ENCODE data around the gene DARS1. TPM values are rescaled to one million over a fixed set of nuclear protein-coding genes. Genes with fewer than 3 reads are reported as not detected.

Gene DARS1
- 114 TPM for polyA plus RNA-seq (2013, experiment 1 of 2)
- polyA plus RNA-seq (2013, experiment 2 of 2) = 104 TPM

DNA sequence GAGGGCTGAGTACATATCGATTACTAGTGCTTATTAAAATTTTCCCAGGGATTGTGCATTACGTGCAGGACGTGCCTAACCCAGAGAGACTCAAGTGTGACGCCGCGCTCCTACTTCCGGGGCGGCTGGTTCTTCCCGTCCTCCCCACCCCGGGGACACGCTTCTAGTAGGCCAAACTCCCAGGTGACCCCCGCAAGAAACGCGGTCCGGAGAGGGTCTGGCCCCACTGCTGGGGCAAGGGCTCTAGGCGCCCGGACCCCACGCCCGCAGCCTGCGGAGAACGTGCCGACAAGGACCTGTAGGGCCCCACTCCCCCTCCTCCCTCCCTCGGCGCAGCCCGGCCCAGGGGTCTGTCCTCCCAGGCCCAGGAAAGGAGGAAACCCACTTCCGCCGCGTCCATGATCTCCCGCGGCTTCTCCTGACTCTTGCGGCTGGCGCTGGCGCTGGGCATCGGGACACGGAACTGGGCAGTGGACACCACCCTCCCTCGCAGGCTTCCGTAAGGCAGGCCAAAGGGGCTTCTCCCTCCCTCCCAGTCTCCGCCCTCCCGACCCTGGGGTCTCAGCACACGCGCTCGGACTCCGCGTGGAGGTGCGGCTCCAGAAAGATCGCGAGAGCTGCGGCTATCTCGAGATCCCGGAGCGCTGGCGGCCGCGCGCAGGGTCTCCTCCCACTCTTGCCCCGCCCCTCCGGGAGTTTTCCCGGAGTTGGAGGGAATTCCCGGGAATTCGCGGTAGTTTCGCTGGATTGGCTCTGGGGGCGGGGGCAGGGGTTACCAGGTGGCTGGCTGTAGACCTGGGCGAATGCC is at the start of gene DARS1:
Gene DARS1 (minus strand): TSS at position 609 of the 808 bp plus-strand sequence. CDS start 158 bp downstream, at position 451.
- Histone ChIP-seq H3K36me3 (replicated peaks in 1 of 2; ENCODE audit: control insufficient read depth in 2 of 2, insufficient read depth in 2 of 2, low read length in 2 of 2) (peaks cover 2 to 33% of the 10 kb centered on the region in 2 donors), H2BK12ac (ENCODE audit: low read length) (no peak within 1 kb of the TSS), H3K18ac (ENCODE audit: low read length) (peak within 1 kb of the TSS; percentile 98), H3K23ac (ENCODE audit: low read depth, low read length, poor library complexity) (peak within 1 kb of the TSS; percentile 89), H3K27ac (replicated peaks; ENCODE audit: low read length) (peak within 1 kb of the TSS; percentile 41), H2BK15ac (ENCODE audit: low read length) (peak within 1 kb of the TSS; percentile 77), H4K91ac (ENCODE audit: low read depth, low read length, poor library complexity) (peak within 1 kb of the TSS; percentile 95), H4K8ac (ENCODE audit: low read depth, low read length) (no peak within 1 kb of the TSS), H3K4me3 (ENCODE audit: low read length in 2 of 2) (peak within 1 kb of the TSS; percentile 66 to 90), H3K9ac (ENCODE audit: low read depth, low read length, poor library complexity) (peak within 1 kb of the TSS; percentile 92), H2AK5ac (ENCODE audit: low read depth, low read length) (no peak within 1 kb of the TSS), H3K14ac (ENCODE audit: low read length) (no peak within 1 kb of the TSS), H3K9me3 (replicated peaks in 1 of 2; ENCODE audit: control insufficient read depth in 2 of 2, insufficient read depth in 1 of 2, low read depth in 1 of 2, low read length in 2 of 2) (no peaks in the 10 kb centered on the region), H3K27me3 (ENCODE audit: control insufficient read depth in 3 of 3, insufficient read depth in 3 of 3, low read depth in 1 of 3, low read length in 3 of 3) (no peaks in the 10 kb centered on the region), H3K4me2 (ENCODE audit: insufficient read depth, low read length, poor library complexity, severe bottlenecking) (peak within 1 kb of the TSS; percentile 75), H3K79me1 (ENCODE audit: low read depth, low read length) (no peaks in the 10 kb centered on the region), H2BK5ac (ENCODE audit: low read length) (peak within 1 kb of the TSS; percentile 95), H3K4ac (ENCODE audit: low read length) (no peak within 1 kb of the TSS), H2BK120ac (ENCODE audit: low read depth, low read length) (no peak within 1 kb of the TSS), H2AFZ (ENCODE audit: low read length) (peak within 1 kb of the TSS; percentile 93), H3K4me1 (ENCODE audit: control insufficient read depth in 2 of 2, insufficient read depth in 1 of 2, low read depth in 1 of 2, low read length in 2 of 2) (peaks cover 2 to 3% of the 10 kb centered on the region in 2 donors)
- peak; percentile 92 for DNase-seq (ENCODE audit: low spot score)
- WGBS, 2 donors (ENCODE audit: extremely low coverage in 2 of 2, insufficient read length in 2 of 2, insufficient replicate concordance in 1 of 2) = no CpG with 5 or more reads among the region's 64 CpGs

DNA sequence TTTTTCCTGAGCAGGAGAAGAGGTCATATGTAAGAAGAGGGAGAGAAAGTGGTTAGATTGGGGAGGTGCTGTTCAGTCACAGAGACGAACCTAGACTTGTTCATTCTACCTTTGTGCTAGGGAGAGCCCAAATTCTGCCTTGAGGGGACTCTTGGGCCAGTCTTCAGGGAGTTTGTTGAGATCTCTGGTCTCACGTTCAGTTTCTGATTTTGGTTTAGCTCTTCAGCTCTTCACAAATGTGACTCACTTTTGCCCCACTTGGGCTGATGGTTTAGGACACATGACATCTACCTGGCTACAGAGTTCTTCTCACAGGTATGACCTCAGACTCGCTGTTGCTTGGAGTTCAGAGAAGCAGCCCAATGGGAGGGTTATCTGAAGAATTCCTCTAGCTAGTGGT is 49.2 kb upstream of the DARS1 start:
- DNase-seq (ENCODE audit: low spot score) = no peak
- no peak overlapping the region for H3K4ac ChIP-seq (ENCODE audit: low read length)
- no peak overlapping the region for H3K18ac ChIP-seq (ENCODE audit: low read length)
- no peak overlapping the region for H2AK5ac ChIP-seq (ENCODE audit: low read depth, low read length)
- peaks cover 0 to 11% of the 10 kb centered on the region in 2 donors for H3K4me1 ChIP-seq (ENCODE audit: control insufficient read depth in 2 of 2, insufficient read depth in 1 of 2, low read depth in 1 of 2, low read length in 2 of 2)
- H2BK120ac ChIP-seq (ENCODE audit: low read depth, low read length) = no peak overlapping the region
- no peak overlapping the region for H4K91ac ChIP-seq (ENCODE audit: low read depth, low read length, poor library complexity)
- no peak overlapping the region for H3K9ac ChIP-seq (ENCODE audit: low read depth, low read length, poor library complexity)
- H3K9me3 ChIP-seq (replicated peaks in 1 of 2; ENCODE audit: control insufficient read depth in 2 of 2, insufficient read depth in 1 of 2, low read depth in 1 of 2, low read length in 2 of 2) = no peaks in the 10 kb centered on the region
- H2AFZ ChIP-seq (ENCODE audit: low read length) = no peak overlapping the region
- WGBS, 2 donors (ENCODE audit: extremely low coverage in 2 of 2, insufficient read length in 2 of 2, insufficient replicate concordance in 1 of 2) = no CpG with 5 or more reads among the region's 3 CpGs
- H3K27me3 ChIP-seq (ENCODE audit: control insufficient read depth in 3 of 3, insufficient read depth in 3 of 3, low read depth in 1 of 3, low read length in 3 of 3) = no peaks in the 10 kb centered on the region
- H3K79me1 ChIP-seq (ENCODE audit: low read depth, low read length) = no peaks in the 10 kb centered on the region
- no peaks in the 10 kb centered on the region for H3K36me3 ChIP-seq (replicated peaks in 1 of 2; ENCODE audit: control insufficient read depth in 2 of 2, insufficient read depth in 2 of 2, low read length in 2 of 2)
- H3K14ac ChIP-seq (ENCODE audit: low read length) = no peak overlapping the region
- H2BK15ac ChIP-seq (ENCODE audit: low read length) = no peak overlapping the region
- no peak overlapping the region for H3K27ac ChIP-seq (replicated peaks; ENCODE audit: low read length)
- no peak overlapping the region for H4K8ac ChIP-seq (ENCODE audit: low read depth, low read length)
- H2BK12ac ChIP-seq (ENCODE audit: low read length) = no peak overlapping the region
- no peak overlapping the region for H3K4me3 ChIP-seq (ENCODE audit: low read length in 2 of 2)
- H2BK5ac ChIP-seq (ENCODE audit: low read length) = no peak overlapping the region
- H3K4me2 ChIP-seq (ENCODE audit: insufficient read depth, low read length, poor library complexity, severe bottlenecking) = no peak overlapping the region
- no peak overlapping the region for H3K23ac ChIP-seq (ENCODE audit: low read depth, low read length, poor library complexity)

DNA sequence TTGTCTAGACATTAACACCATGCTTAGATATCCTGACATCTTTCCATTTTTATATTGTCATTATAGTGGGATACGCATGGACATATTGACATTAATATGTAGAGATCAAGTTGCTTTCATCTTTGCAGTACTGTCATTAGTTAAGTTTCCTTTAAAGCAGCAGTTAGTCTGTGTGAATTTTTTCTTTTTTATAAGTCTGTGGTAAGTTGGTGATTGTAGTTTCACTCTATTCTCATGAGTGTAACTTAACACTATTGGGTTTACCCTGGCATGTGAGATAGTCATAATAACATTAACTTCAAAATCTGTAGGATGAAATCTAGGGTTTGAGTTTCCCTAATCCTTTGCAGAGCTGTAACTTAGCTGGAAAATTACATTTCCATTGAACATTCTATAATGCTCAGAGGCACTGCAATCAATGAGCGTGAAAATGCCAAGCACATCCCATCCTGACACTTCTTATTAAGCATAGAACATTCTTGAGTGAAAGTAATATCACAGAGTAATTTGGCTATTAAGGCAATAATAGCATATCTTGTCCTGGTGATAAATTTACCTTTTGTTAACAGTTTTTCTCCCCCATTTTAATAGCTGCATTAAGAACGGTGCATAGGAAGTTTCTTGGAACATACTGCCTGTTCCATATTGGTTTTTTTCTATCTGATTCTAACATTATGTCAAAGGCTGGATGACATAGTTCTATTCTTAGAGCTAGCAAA is 47.5 kb upstream of the DARS1 start:
- Histone ChIP-seq H2BK15ac (ENCODE audit: low read length) (no peak overlapping the region), H3K9me3 (replicated peaks in 1 of 2; ENCODE audit: control insufficient read depth in 2 of 2, insufficient read depth in 1 of 2, low read depth in 1 of 2, low read length in 2 of 2) (no peaks in the 10 kb centered on the region)
- no CpG with 5 or more reads among the region's 3 CpGs for WGBS, 2 donors (ENCODE audit: extremely low coverage in 2 of 2, insufficient read length in 2 of 2, insufficient replicate concordance in 1 of 2)

DNA sequence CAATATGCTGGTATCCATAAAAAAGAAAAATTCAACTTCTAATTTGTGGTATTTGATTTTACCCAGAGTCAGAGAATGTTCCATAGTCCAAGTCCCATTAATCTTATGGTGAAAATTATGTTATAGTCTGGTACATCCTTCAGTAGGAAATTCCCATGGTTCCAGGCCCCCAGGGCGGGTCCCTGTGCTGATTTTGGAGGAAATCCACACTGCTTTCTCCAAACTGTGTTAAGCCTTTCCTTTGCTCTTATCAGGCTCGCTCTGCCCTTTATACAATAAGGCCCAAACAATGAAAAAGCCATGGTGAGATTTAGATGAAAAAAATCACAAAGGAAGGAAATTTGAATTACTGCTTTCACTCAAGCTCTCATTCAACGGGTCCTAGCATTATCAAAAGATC is 46.8 kb upstream of the DARS1 start:
- H3K14ac ChIP-seq (ENCODE audit: low read length) = no peak overlapping the region
- peak overlapping the region; percentile 43 for H2AFZ ChIP-seq (ENCODE audit: low read length)
- H3K4me1 ChIP-seq (ENCODE audit: control insufficient read depth in 2 of 2, insufficient read depth in 1 of 2, low read depth in 1 of 2, low read length in 2 of 2) = peaks cover 2 to 15% of the 10 kb centered on the region in 2 donors
- no peak overlapping the region for H3K23ac ChIP-seq (ENCODE audit: low read depth, low read length, poor library complexity)
- no peak overlapping the region for H3K4me2 ChIP-seq (ENCODE audit: insufficient read depth, low read length, poor library complexity, severe bottlenecking)
- H2AK5ac ChIP-seq (ENCODE audit: low read depth, low read length) = no peak overlapping the region
- DNase-seq (ENCODE audit: low spot score) = no peak
- no peaks in the 10 kb centered on the region for H3K27me3 ChIP-seq (ENCODE audit: control insufficient read depth in 3 of 3, insufficient read depth in 3 of 3, low read depth in 1 of 3, low read length in 3 of 3)
- H3K9me3 ChIP-seq (replicated peaks in 1 of 2; ENCODE audit: control insufficient read depth in 2 of 2, insufficient read depth in 1 of 2, low read depth in 1 of 2, low read length in 2 of 2) = no peaks in the 10 kb centered on the region
- H3K4ac ChIP-seq (ENCODE audit: low read length) = no peak overlapping the region
- no peak overlapping the region for H2BK120ac ChIP-seq (ENCODE audit: low read depth, low read length)
- no peak overlapping the region for H2BK12ac ChIP-seq (ENCODE audit: low read length)
- H4K8ac ChIP-seq (ENCODE audit: low read depth, low read length) = no peak overlapping the region
- no peak overlapping the region for H3K18ac ChIP-seq (ENCODE audit: low read length)
- no peak overlapping the region for H2BK15ac ChIP-seq (ENCODE audit: low read length)
- H4K91ac ChIP-seq (ENCODE audit: low read depth, low read length, poor library complexity) = no peak overlapping the region
- no peak overlapping the region for H2BK5ac ChIP-seq (ENCODE audit: low read length)
- H3K27ac ChIP-seq (replicated peaks; ENCODE audit: low read length) = no peak overlapping the region
- no peak overlapping the region for H3K9ac ChIP-seq (ENCODE audit: low read depth, low read length, poor library complexity)
- H3K36me3 ChIP-seq (replicated peaks in 1 of 2; ENCODE audit: control insufficient read depth in 2 of 2, insufficient read depth in 2 of 2, low read length in 2 of 2) = no peaks in the 10 kb centered on the region
- H3K4me3 ChIP-seq (ENCODE audit: low read length in 2 of 2) = no peak overlapping the region
- WGBS, 2 donors (ENCODE audit: extremely low coverage in 2 of 2, insufficient read length in 2 of 2, insufficient replicate concordance in 1 of 2) = no CpG with 5 or more reads among the region's 3 CpGs
- H3K79me1 ChIP-seq (ENCODE audit: low read depth, low read length) = no peaks in the 10 kb centered on the region

More for the DNA sequence above, 47.5 kb upstream of the DARS1 start:
- Histone ChIP-seq H2BK12ac (ENCODE audit: low read length) (no peak overlapping the region), H3K4ac (ENCODE audit: low read length) (no peak overlapping the region), H3K18ac (ENCODE audit: low read length) (no peak overlapping the region), H2BK5ac (ENCODE audit: low read length) (no peak overlapping the region), H3K4me3 (ENCODE audit: low read length in 2 of 2) (no peak overlapping the region), H3K9ac (ENCODE audit: low read depth, low read length, poor library complexity) (no peak overlapping the region), H3K14ac (ENCODE audit: low read length) (no peak overlapping the region), H3K23ac (ENCODE audit: low read depth, low read length, poor library complexity) (no peak overlapping the region), H2AK5ac (ENCODE audit: low read depth, low read length) (no peak overlapping the region), H3K27ac (replicated peaks; ENCODE audit: low read length) (no peak overlapping the region), H3K36me3 (replicated peaks in 1 of 2; ENCODE audit: control insufficient read depth in 2 of 2, insufficient read depth in 2 of 2, low read length in 2 of 2) (no peaks in the 10 kb centered on the region), H4K8ac (ENCODE audit: low read depth, low read length) (no peak overlapping the region), H3K4me1 (ENCODE audit: control insufficient read depth in 2 of 2, insufficient read depth in 1 of 2, low read depth in 1 of 2, low read length in 2 of 2) (peaks cover 0 to 11% of the 10 kb centered on the region in 2 donors), H2BK120ac (ENCODE audit: low read depth, low read length) (no peak overlapping the region), H3K27me3 (ENCODE audit: control insufficient read depth in 3 of 3, insufficient read depth in 3 of 3, low read depth in 1 of 3, low read length in 3 of 3) (no peaks in the 10 kb centered on the region), H3K4me2 (ENCODE audit: insufficient read depth, low read length, poor library complexity, severe bottlenecking) (no peak overlapping the region), H3K79me1 (ENCODE audit: low read depth, low read length) (no peaks in the 10 kb centered on the region), H2AFZ (ENCODE audit: low read length) (no peak overlapping the region), H4K91ac (ENCODE audit: low read depth, low read length, poor library complexity) (no peak overlapping the region)
- no peak for DNase-seq (ENCODE audit: low spot score)

Data from neuronal stem cell (in vitro differentiated cells).